RCC 7860 (cell line): ENCODE results near the gene OR6V1.
A peak's percentile ranks its signal among the peaks of the same experiment; 100 is the strongest.

Experiments used
- DNase-seq: peaks from one replicate; pipeline ENCODE4 v3.0.0-alpha.2; 2015; ENCODE audit warnings: low spot score
- FAIRE-seq: peaks from 2 replicates; lab custom pipeline; 2012; peaks lifted over from hg19 to GRCh38; lab: Jason Lieb, UNC

OR6V1 gene

GRCh38 chr7:143052041-143052440 is at the start of gene OR6V1:
Gene OR6V1, plus strand, starts transcription at chr7:143052341. Its CDS starts 0 bp downstream, at chr7:143052341.
- no peak for FAIRE-seq

GRCh38 chr7:143002898-143003297 is 49.2 kb upstream of the OR6V1 start:
- no peak for DNase-seq
- no peak for FAIRE-seq

More at GRCh38 chr7:143052041-143052440, at the start of gene OR6V1:
- DNase-seq: no peak

GRCh38 chr7:143003393-143004051 is 48.6 kb upstream of the OR6V1 start:
- peak; percentile 40 for FAIRE-seq
- DNase-seq: peak; percentile 32

GRCh38 chr7:143005632-143006260 is 46.4 kb upstream of the OR6V1 start:
- FAIRE-seq (no peak), DNase-seq (no peak)

- DNase-seq (peak; percentile 49), FAIRE-seq (no peak)
These were observed 43.9 kb upstream of the OR6V1 start for GRCh38 chr7:143008007-143008901.

GRCh38 chr7:143012001-143012400 is 40.1 kb upstream of the OR6V1 start:
- FAIRE-seq (no peak), DNase-seq (no peak)

- FAIRE-seq (no peak), DNase-seq (no peak)
These were observed 39.7 kb upstream of the OR6V1 start for GRCh38 chr7:143012409-143012808.

GRCh38 chr7:143013473-143013872 is 38.7 kb upstream of the OR6V1 start:
- DNase-seq (no peak), FAIRE-seq (no peak)

- no peak for DNase-seq
- no peak for FAIRE-seq
These were observed 38.2 kb upstream of the OR6V1 start for GRCh38 chr7:143013893-143014292.

GRCh38 chr7:143015084-143015483 is 37.1 kb upstream of the OR6V1 start:
- DNase-seq (no peak), FAIRE-seq (no peak)

- no peak for DNase-seq
- FAIRE-seq: no peak
These were observed 36.1 kb upstream of the OR6V1 start for GRCh38 chr7:143015926-143016490.

- DNase-seq (no peak), FAIRE-seq (no peak)
These were observed 35.1 kb upstream of the OR6V1 start for GRCh38 chr7:143016996-143017395.

GRCh38 chr7:143018931-143019330 is 33.2 kb upstream of the OR6V1 start:
- FAIRE-seq: no peak
- no peak for DNase-seq

GRCh38 chr7:143023047-143023446 is 29.1 kb upstream of the OR6V1 start:
- no peak for FAIRE-seq

GRCh38 chr7:143025371-143025770 is 26.8 kb upstream of the OR6V1 start:
- DNase-seq (no peak), FAIRE-seq (no peak)

More at GRCh38 chr7:143023047-143023446, 29.1 kb upstream of the OR6V1 start:
- no peak for DNase-seq

GRCh38 chr7:143027032-143027431 is 25.1 kb upstream of the OR6V1 start, which contains the start of gene OR9A2:
Gene OR9A2, minus strand, starts transcription at chr7:143027132. Its CDS starts 0 bp downstream, at chr7:143027132.
- FAIRE-seq (no peak), DNase-seq (no peak)

GRCh38 chr7:143027683-143028082 is 24.5 kb upstream of the OR6V1 start:
- no peak for FAIRE-seq
- no peak for DNase-seq

GRCh38 chr7:143038635-143039034 is 13.5 kb upstream of the OR6V1 start:
- DNase-seq (no peak), FAIRE-seq (no peak)

GRCh38 chr7:143040209-143040715 is 11.9 kb upstream of the OR6V1 start:
- DNase-seq (no peak), FAIRE-seq (no peak)

- DNase-seq (no peak), FAIRE-seq (no peak)
These were observed 10.8 kb upstream of the OR6V1 start for GRCh38 chr7:143041346-143041745.
